Activated T-cell treated with anti-CD3 and anti-CD28 coated beads, Interleukin-2, amount 50 U/mL, for 24 hours (primary cell): Measurements from ENCODE around the gene RBFOX1.

ENCODE experiments used
- DNase-seq: peaks from one replicate; pipeline ENCODE4 v3.0.0-alpha.2; 2020
- H3K27ac Mint-ChIP-seq: 2 replicates; pipeline ENCODE4 v1.8.0; 2020; ENCODE audit warnings: mild to moderate bottlenecking, mixed read lengths
- H3K27me3 Mint-ChIP-seq: 2 replicates; pipeline ENCODE4 v1.8.0; 2020; ENCODE audit warnings: mixed read lengths
- H3K36me3 Mint-ChIP-seq: 2 replicates; pipeline ENCODE4 v1.8.0; 2020; ENCODE audit warnings: low read depth, mixed read lengths
- H3K4me1 Mint-ChIP-seq: 2 replicates; pipeline ENCODE4 v1.8.0; 2020; ENCODE audit warnings: low read depth, mixed read lengths
- H3K4me3 Mint-ChIP-seq: 2 replicates; pipeline ENCODE4 v1.8.0; 2020; ENCODE audit warnings: mild to moderate bottlenecking, moderate library complexity, mixed read lengths
- H3K9me3 Mint-ChIP-seq: 2 replicates; pipeline ENCODE4 v1.8.0; 2020; ENCODE audit warnings: mixed read lengths

The RBFOX1 gene

GRCh38 chr16:7399296-7399695, 66.7 kb downstream of the RBFOX1 start:
- H3K4me1 Mint-ChIP-seq: no peaks in the 10 kb centered on the region
- H3K27ac Mint-ChIP-seq: no peak overlapping the region
- no peaks in the 10 kb centered on the region for H3K27me3 Mint-ChIP-seq
- H3K4me3 Mint-ChIP-seq: no peak overlapping the region
- no peak for DNase-seq
- H3K9me3 Mint-ChIP-seq: peaks cover 22% of the 10 kb centered on the region
- no peaks in the 10 kb centered on the region for H3K36me3 Mint-ChIP-seq

GRCh38 chr16:7400117-7400890, 67.7 kb downstream of the RBFOX1 start:
- H3K4me3 Mint-ChIP-seq: no peak overlapping the region
- H3K27ac Mint-ChIP-seq: no peak overlapping the region
- H3K4me1 Mint-ChIP-seq: no peaks in the 10 kb centered on the region
- H3K27me3 Mint-ChIP-seq: no peaks in the 10 kb centered on the region
- DNase-seq: no peak
- H3K36me3 Mint-ChIP-seq: no peaks in the 10 kb centered on the region
- peaks cover 14% of the 10 kb centered on the region for H3K9me3 Mint-ChIP-seq

- no peak for DNase-seq
- no peaks in the 10 kb centered on the region for H3K36me3 Mint-ChIP-seq
- no peak overlapping the region for H3K27ac Mint-ChIP-seq
- H3K9me3 Mint-ChIP-seq: peaks cover 8% of the 10 kb centered on the region
- H3K4me3 Mint-ChIP-seq: no peak overlapping the region
- no peaks in the 10 kb centered on the region for H3K4me1 Mint-ChIP-seq
- H3K27me3 Mint-ChIP-seq: no peaks in the 10 kb centered on the region
These were observed 71.6 kb downstream of the RBFOX1 start for GRCh38 chr16:7404217-7404616.

- DNase-seq: no peak
- Mint-ChIP-seq H3K36me3 (no peaks in the 10 kb centered on the region), H3K27ac (no peak overlapping the region), H3K4me1 (no peaks in the 10 kb centered on the region), H3K4me3 (no peak overlapping the region), H3K27me3 (no peaks in the 10 kb centered on the region), H3K9me3 (peaks cover 8% of the 10 kb centered on the region)
These were observed 72.5 kb downstream of the RBFOX1 start for GRCh38 chr16:7405166-7405565.

- no peaks in the 10 kb centered on the region for H3K36me3 Mint-ChIP-seq
These were observed 76.2 kb downstream of the RBFOX1 start for GRCh38 chr16:7408700-7409365.

GRCh38 chr16:7419441-7419840, 86.8 kb downstream of the RBFOX1 start:
- no peak overlapping the region for H3K4me3 Mint-ChIP-seq

More at GRCh38 chr16:7408700-7409365, 76.2 kb downstream of the RBFOX1 start:
- Mint-ChIP-seq H3K27me3 (no peaks in the 10 kb centered on the region), H3K4me1 (no peaks in the 10 kb centered on the region), H3K27ac (no peak overlapping the region), H3K4me3 (no peak overlapping the region), H3K9me3 (peaks cover 12% of the 10 kb centered on the region)
- no peak for DNase-seq

GRCh38 chr16:7420079-7420478, 87.4 kb downstream of the RBFOX1 start:
- H3K27ac Mint-ChIP-seq: no peak overlapping the region
- H3K4me1 Mint-ChIP-seq: no peaks in the 10 kb centered on the region
- H3K9me3 Mint-ChIP-seq: peaks cover 16% of the 10 kb centered on the region
- no peaks in the 10 kb centered on the region for H3K27me3 Mint-ChIP-seq
- no peak overlapping the region for H3K4me3 Mint-ChIP-seq
- H3K36me3 Mint-ChIP-seq: no peaks in the 10 kb centered on the region
- no peak for DNase-seq

More at GRCh38 chr16:7419441-7419840, 86.8 kb downstream of the RBFOX1 start:
- no peak overlapping the region for H3K27ac Mint-ChIP-seq
- H3K27me3 Mint-ChIP-seq: no peaks in the 10 kb centered on the region
- H3K36me3 Mint-ChIP-seq: no peaks in the 10 kb centered on the region
- H3K9me3 Mint-ChIP-seq: peaks cover 15% of the 10 kb centered on the region
- H3K4me1 Mint-ChIP-seq: no peaks in the 10 kb centered on the region
- no peak for DNase-seq

GRCh38 chr16:7420843-7421242, 88.2 kb downstream of the RBFOX1 start:
- no peak overlapping the region for H3K4me3 Mint-ChIP-seq
- no peaks in the 10 kb centered on the region for H3K36me3 Mint-ChIP-seq
- no peak for DNase-seq
- no peak overlapping the region for H3K27ac Mint-ChIP-seq
- H3K9me3 Mint-ChIP-seq: peaks cover 24% of the 10 kb centered on the region
- H3K4me1 Mint-ChIP-seq: no peaks in the 10 kb centered on the region
- H3K27me3 Mint-ChIP-seq: no peaks in the 10 kb centered on the region

- Mint-ChIP-seq H3K36me3 (no peaks in the 10 kb centered on the region), H3K4me1 (no peaks in the 10 kb centered on the region), H3K9me3 (peaks cover 26% of the 10 kb centered on the region), H3K4me3 (no peak overlapping the region), H3K27ac (no peak overlapping the region), H3K27me3 (no peaks in the 10 kb centered on the region)
- DNase-seq: no peak
These were observed 88.9 kb downstream of the RBFOX1 start for GRCh38 chr16:7421578-7421977.

GRCh38 chr16:7422036-7422888, 89.6 kb downstream of the RBFOX1 start:
- Mint-ChIP-seq H3K9me3 (peaks cover 30% of the 10 kb centered on the region), H3K4me3 (no peak overlapping the region), H3K27ac (no peak overlapping the region), H3K4me1 (no peaks in the 10 kb centered on the region), H3K27me3 (no peaks in the 10 kb centered on the region), H3K36me3 (no peaks in the 10 kb centered on the region)
- no peak for DNase-seq

- H3K9me3 Mint-ChIP-seq: peaks cover 29% of the 10 kb centered on the region
- H3K27ac Mint-ChIP-seq: no peak overlapping the region
- DNase-seq: no peak
- no peaks in the 10 kb centered on the region for H3K27me3 Mint-ChIP-seq
- no peaks in the 10 kb centered on the region for H3K4me1 Mint-ChIP-seq
- no peak overlapping the region for H3K4me3 Mint-ChIP-seq
- H3K36me3 Mint-ChIP-seq: no peaks in the 10 kb centered on the region
These were observed 90.9 kb downstream of the RBFOX1 start for GRCh38 chr16:7423434-7424044.

GRCh38 chr16:7426161-7426560, 93.5 kb downstream of the RBFOX1 start:
- H3K27ac Mint-ChIP-seq: no peak overlapping the region
- peaks cover 38% of the 10 kb centered on the region for H3K9me3 Mint-ChIP-seq
- H3K36me3 Mint-ChIP-seq: no peaks in the 10 kb centered on the region
- no peak overlapping the region for H3K4me3 Mint-ChIP-seq
- H3K27me3 Mint-ChIP-seq: no peaks in the 10 kb centered on the region
- no peak for DNase-seq
- H3K4me1 Mint-ChIP-seq: no peaks in the 10 kb centered on the region

- no peak overlapping the region for H3K4me3 Mint-ChIP-seq
- no peak for DNase-seq
- no peaks in the 10 kb centered on the region for H3K36me3 Mint-ChIP-seq
- H3K4me1 Mint-ChIP-seq: no peaks in the 10 kb centered on the region
- H3K9me3 Mint-ChIP-seq: peaks cover 25% of the 10 kb centered on the region
- H3K27ac Mint-ChIP-seq: no peak overlapping the region
- no peaks in the 10 kb centered on the region for H3K27me3 Mint-ChIP-seq
These were observed 99.1 kb downstream of the RBFOX1 start for GRCh38 chr16:7431723-7432122.

- Mint-ChIP-seq H3K4me3 (no peak overlapping the region), H3K27ac (no peak overlapping the region), H3K9me3 (peaks cover 8% of the 10 kb centered on the region), H3K36me3 (no peaks in the 10 kb centered on the region), H3K4me1 (no peaks in the 10 kb centered on the region), H3K27me3 (no peaks in the 10 kb centered on the region)
- DNase-seq: no peak
These were observed 103.7 kb downstream of the RBFOX1 start for GRCh38 chr16:7436306-7436705.
